GM19238 (cell line): ENCODE data around the gene LPIN1.

ENCODE experiments used
- DNase-seq: peaks from one replicate; pipeline ENCODE4 v3.0.0; 2011; ENCODE audit warnings: low spot score; ENCODE audit not compliant: insufficient read length

LPIN1 gene

GRCh38 chr2:11865378-11865777, 118.9 kb downstream of the LPIN1 start:
- DNase-seq, result no peak

DNA sequence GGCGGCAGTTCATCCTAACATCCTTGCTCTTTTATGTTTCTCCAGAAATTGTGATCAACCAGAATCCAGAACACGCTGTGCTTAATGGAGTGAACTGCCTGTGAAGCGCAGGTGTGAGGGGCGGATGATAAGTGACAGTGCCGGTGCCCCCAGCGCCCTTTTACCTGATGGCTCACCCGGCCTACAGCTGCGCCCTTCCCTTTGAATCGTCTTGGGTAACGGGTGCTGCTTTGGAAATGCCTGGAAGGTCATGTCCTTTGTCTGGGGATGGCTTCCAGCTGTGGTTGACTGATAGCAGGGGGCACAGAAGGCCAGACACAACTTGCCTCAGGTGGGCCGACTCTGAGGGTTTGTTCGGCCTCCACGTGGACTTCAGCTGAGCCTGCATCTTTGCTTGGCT, 119.4 kb downstream of the LPIN1 start:
- no peak for DNase-seq

- no peak for DNase-seq
These were observed 120.2 kb downstream of the LPIN1 start for GRCh38 chr2:11866358-11867335.

- DNase-seq, result no peak
These were observed 121.5 kb downstream of the LPIN1 start for GRCh38 chr2:11867926-11868325.

- no peak for DNase-seq
These were observed 123.1 kb downstream of the LPIN1 start for GRCh38 chr2:11869391-11869991.

DNA sequence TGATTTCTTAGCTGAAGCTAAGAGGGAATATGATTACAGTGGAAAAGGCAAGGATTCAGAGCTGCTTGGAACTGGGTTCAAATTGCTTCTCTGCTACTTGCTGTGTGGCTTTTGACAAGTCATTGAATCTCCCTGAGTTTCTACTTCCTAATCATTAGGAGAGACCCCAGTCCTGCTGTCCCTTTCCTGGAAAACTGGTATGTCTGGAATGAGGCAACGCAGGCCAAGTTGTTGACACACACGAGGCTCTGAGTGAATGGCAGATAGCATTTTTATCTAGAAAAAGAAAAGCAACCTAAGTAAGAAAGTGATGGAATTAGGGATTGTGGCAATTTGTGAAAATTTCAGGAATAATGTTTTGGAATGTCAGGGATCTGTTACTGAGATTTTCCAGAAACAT, 123.6 kb downstream of the LPIN1 start:
- no peak for DNase-seq

- no peak for DNase-seq
These were observed 124.2 kb downstream of the LPIN1 start for GRCh38 chr2:11870584-11870983.

DNA sequence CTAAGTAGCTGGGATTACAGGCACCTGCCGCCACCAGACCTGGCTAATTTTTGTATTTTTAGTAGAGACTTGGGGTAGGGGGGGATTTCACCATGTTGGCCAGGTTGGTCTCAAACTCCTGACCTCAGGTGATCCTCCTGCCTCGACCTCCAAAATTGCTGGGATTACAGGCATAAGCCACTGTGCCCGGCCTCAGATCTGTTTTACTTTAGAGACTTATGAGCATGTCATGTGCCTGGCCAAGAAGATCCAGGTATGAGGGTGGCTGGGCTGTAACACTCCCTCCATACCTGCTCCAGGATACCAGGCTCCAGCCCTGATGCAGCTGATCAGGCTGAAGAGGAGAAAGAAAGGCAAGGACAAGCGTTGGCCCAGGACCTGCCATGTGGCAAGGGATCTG, 125.0 kb downstream of the LPIN1 start:
- no peak for DNase-seq

- DNase-seq, result no peak
These were observed 126.0 kb downstream of the LPIN1 start for GRCh38 chr2:11872247-11872947.

DNA sequence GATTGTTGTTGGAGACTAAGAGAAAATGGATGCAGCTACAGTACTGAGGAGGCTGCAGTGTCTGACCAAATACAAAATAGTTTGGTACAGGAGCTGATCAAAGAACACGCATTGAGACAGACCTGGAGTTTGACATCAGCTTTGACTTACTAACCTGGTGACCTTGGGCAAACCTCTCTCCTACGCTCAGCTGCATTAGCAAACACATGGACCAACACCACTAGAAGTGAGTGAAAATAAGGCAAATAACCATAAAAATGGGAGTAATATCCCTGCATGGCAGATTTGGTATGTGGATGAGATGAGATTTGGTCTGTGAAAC, 126.5 kb downstream of the LPIN1 start:
- DNase-seq, result no peak

- DNase-seq, result no peak
These were observed 127.1 kb downstream of the LPIN1 start for GRCh38 chr2:11873356-11874154.

GRCh38 chr2:11874861-11875260, 128.4 kb downstream of the LPIN1 start:
- DNase-seq, result no peak

- no peak for DNase-seq
These were observed 129.0 kb downstream of the LPIN1 start for GRCh38 chr2:11875481-11875880.

GRCh38 chr2:11876436-11876835, 130.0 kb downstream of the LPIN1 start:
- no peak for DNase-seq

DNA sequence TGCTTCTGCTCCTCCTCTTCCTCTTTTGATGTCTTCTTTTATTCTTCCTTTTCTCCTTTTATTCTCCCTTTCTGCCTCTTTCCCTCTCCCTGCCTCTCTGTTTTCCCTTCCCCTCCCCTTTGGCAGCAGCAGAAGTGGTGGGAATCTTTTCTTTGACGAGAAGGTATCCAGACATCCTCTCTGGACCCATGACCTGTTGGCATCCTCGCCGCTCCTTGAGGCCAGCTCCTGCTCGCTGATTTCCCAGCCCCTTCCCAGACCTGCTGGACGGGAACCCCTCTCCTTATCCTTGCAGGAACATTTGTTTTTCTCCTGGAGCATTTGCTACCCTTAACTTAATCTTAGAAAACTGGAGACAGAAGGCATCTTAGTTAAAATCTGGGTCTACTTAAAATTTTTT, 130.5 kb downstream of the LPIN1 start:
- DNase-seq, result no peak
